GM19467 (cell line): ENCODE data around the gene METTL6.
"Not testable (repeated sequence)": the region's sequence is repeated elsewhere in the genome, so short reads cannot be mapped to it uniquely, and the experiment has no call there.

ENCODE experiments used
- ATAC-seq: cut with Tn5 transposase; IDR thresholded peaks from one replicate; pipeline ENCODE4 v1.9.1; 2021; ENCODE audit warnings: mild to moderate bottlenecking, moderate library complexity; ENCODE audit not compliant: unreplicated experiment

Gene METTL6

GRCh38 chr3:15451216-15452113 lies 24.1 kb upstream of the METTL6 start:
- no peak for ATAC-seq

- no peak for ATAC-seq
Measured at GRCh38 chr3:15450438-15451215, 23.3 kb upstream of the METTL6 start.

- ATAC-seq: no peak
Measured at GRCh38 chr3:15449489-15450224, 22.3 kb upstream of the METTL6 start.

- ATAC-seq: no peak
Measured at GRCh38 chr3:15443826-15444524, 16.6 kb upstream of the METTL6 start.

- no peak for ATAC-seq
Measured at GRCh38 chr3:15440891-15441290, 13.5 kb upstream of the METTL6 start.

- no peak for ATAC-seq
Measured at GRCh38 chr3:15439476-15439875, 12.1 kb upstream of the METTL6 start.

GRCh38 chr3:15438983-15439382 lies 11.6 kb upstream of the METTL6 start:
- no peak for ATAC-seq

GRCh38 chr3:15436246-15436645 lies 8.9 kb upstream of the METTL6 start:
- no peak for ATAC-seq

- no peak for ATAC-seq
Measured at GRCh38 chr3:15434756-15435155, 7.4 kb upstream of the METTL6 start.

- no peak for ATAC-seq
Measured at GRCh38 chr3:15433531-15433930, 6.2 kb upstream of the METTL6 start.

- no peak for ATAC-seq
Measured at GRCh38 chr3:15431256-15431837, 4.0 kb upstream of the METTL6 start.

- no peak for ATAC-seq
Measured at GRCh38 chr3:15430624-15431023, 3.3 kb upstream of the METTL6 start.

- no peak for ATAC-seq
Measured at GRCh38 chr3:15429080-15429479, 1.7 kb upstream of the METTL6 start.

GRCh38 chr3:15428539-15428938 lies 1.2 kb upstream of the METTL6 start:
- no peak for ATAC-seq

GRCh38 chr3:15427981-15428380 lies 637 bp upstream of the METTL6 start:
- no peak for ATAC-seq

GRCh38 chr3:15426579-15427118 lies 695 bp downstream of the METTL6 start:
- ATAC-seq: no peak

- ATAC-seq: no peak
Measured at GRCh38 chr3:15420871-15421270, 6.5 kb downstream of the METTL6 start.

GRCh38 chr3:15410966-15411365 lies 16.4 kb downstream of the METTL6 start:
- ATAC-seq: not testable (repeated sequence)

- no peak for ATAC-seq
Measured at GRCh38 chr3:15409774-15410173, 17.6 kb downstream of the METTL6 start.

GRCh38 chr3:15409239-15409638 lies 18.1 kb downstream of the METTL6 start:
- ATAC-seq: no peak
